HEK293 (cell line): Measurements from ENCODE around the gene TTC33.
A peak's percentile ranks its signal among the peaks of the same experiment; 100 is the strongest.

ENCODE experiments used
- ELK4 ChIP-seq: IDR thresholded peaks from 2 replicates; pipeline ENCODE4 v1.6.1; 2011; ENCODE audit warnings: mild to moderate bottlenecking, low read depth, low read length, borderline replicate concordance
- GLI2 ChIP-seq: fragments of 450-650 bp; formaldehyde crosslinking; IDR thresholded peaks from 2 replicates; pipeline ENCODE4; 2017; ENCODE audit warnings: missing biosample characterization, missing genetic modification characterization, low read depth, borderline replicate concordance
- GLIS2 ChIP-seq: fragments of 450-650 bp; formaldehyde crosslinking; IDR thresholded peaks from 2 replicates; pipeline ENCODE4 v1.5.1; 2016; ENCODE audit warnings: missing biosample characterization, missing genetic modification characterization
- KLF8 ChIP-seq: fragments of 450-650 bp; formaldehyde crosslinking; IDR thresholded peaks from 2 replicates; pipeline ENCODE4 v1.5.1; 2016; ENCODE audit warnings: missing biosample characterization, missing genetic modification characterization
- OSR2 ChIP-seq: fragments of 450-650 bp; formaldehyde crosslinking; IDR thresholded peaks from 2 replicates; pipeline ENCODE4 v1.5.1; 2016; ENCODE audit warnings: missing biosample characterization, missing genetic modification characterization
- PATZ1 ChIP-seq: fragments of 450-650 bp; formaldehyde crosslinking; IDR thresholded peaks from 2 replicates; pipeline ENCODE4 v1.5.1; 2016; ENCODE audit warnings: missing biosample characterization, missing genetic modification characterization
- PRDM4 ChIP-seq: fragments of 450-650 bp; formaldehyde crosslinking; IDR thresholded peaks from 2 replicates; pipeline ENCODE4 v1.5.1; 2017; ENCODE audit warnings: missing biosample characterization, missing genetic modification characterization
- SCRT1 ChIP-seq: fragments of 450-650 bp; formaldehyde crosslinking; IDR thresholded peaks from 2 replicates; pipeline ENCODE4 v1.5.1; 2016; ENCODE audit warnings: missing biosample characterization, missing genetic modification characterization, borderline replicate concordance
- SP7 ChIP-seq: fragments of 450-650 bp; formaldehyde crosslinking; IDR thresholded peaks from 2 replicates; pipeline ENCODE4 v1.5.1; 2016; ENCODE audit warnings: missing biosample characterization, missing genetic modification characterization
- YY1 ChIP-seq: fragments of 450-650 bp; formaldehyde crosslinking; IDR thresholded peaks from 2 replicates; pipeline ENCODE4 v1.5.1; 2018; ENCODE audit warnings: missing biosample characterization, missing genetic modification characterization
- ZFP3 ChIP-seq: fragments of 450-650 bp; formaldehyde crosslinking; IDR thresholded peaks from 2 replicates; pipeline ENCODE4 v1.5.1; 2016; ENCODE audit warnings: low read depth, missing biosample characterization, missing genetic modification characterization
- ZNF138 ChIP-seq: fragments of 450-650 bp; formaldehyde crosslinking; IDR thresholded peaks from 2 replicates; pipeline ENCODE4 v1.5.1; 2016; ENCODE audit warnings: missing biosample characterization, missing genetic modification characterization, borderline replicate concordance
- ZNF169 ChIP-seq: fragments of 450-650 bp; formaldehyde crosslinking; IDR thresholded peaks from 2 replicates; pipeline ENCODE4 v1.5.1; 2016; ENCODE audit warnings: missing biosample characterization, missing genetic modification characterization
- ZNF2 ChIP-seq: fragments of 450-650 bp; formaldehyde crosslinking; IDR thresholded peaks from 2 replicates; pipeline ENCODE4 v1.5.1; 2016; ENCODE audit warnings: missing biosample characterization, missing genetic modification characterization
- ZNF24 ChIP-seq: fragments of 450-650 bp; formaldehyde crosslinking; IDR thresholded peaks from 2 replicates; pipeline ENCODE4 v1.5.1; 2016; ENCODE audit warnings: missing biosample characterization, missing genetic modification characterization
- ZNF366 ChIP-seq: fragments of 450-650 bp; formaldehyde crosslinking; conservative IDR thresholded peaks from 2 replicates; pipeline ENCODE4 v1.5.1; 2016; ENCODE audit warnings: missing biosample characterization, missing genetic modification characterization
- ZNF488 ChIP-seq: fragments of 450-650 bp; formaldehyde crosslinking; IDR thresholded peaks from 2 replicates; pipeline ENCODE4 v1.5.1; 2016; ENCODE audit warnings: missing biosample characterization, missing genetic modification characterization
- ZNF501 ChIP-seq: fragments of 450-650 bp; formaldehyde crosslinking; IDR thresholded peaks from 2 replicates; pipeline ENCODE4 v1.5.1; 2016; ENCODE audit warnings: missing biosample characterization, missing genetic modification characterization
- ZNF571 ChIP-seq: fragments of 450-650 bp; formaldehyde crosslinking; IDR thresholded peaks from 2 replicates; pipeline ENCODE4 v1.5.0; 2017; ENCODE audit warnings: missing biosample characterization, missing genetic modification characterization
- ZNF585B ChIP-seq: fragments of 450-650 bp; formaldehyde crosslinking; IDR thresholded peaks from 2 replicates; pipeline ENCODE4 v1.5.1; 2016; ENCODE audit warnings: missing biosample characterization, missing genetic modification characterization
- ZNF610 ChIP-seq: fragments of 450-650 bp; formaldehyde crosslinking; IDR thresholded peaks from 2 replicates; pipeline ENCODE4 v1.5.1; 2016; ENCODE audit warnings: missing biosample characterization, missing genetic modification characterization, borderline replicate concordance
- ZNF624 ChIP-seq: fragments of 450-650 bp; formaldehyde crosslinking; IDR thresholded peaks from 2 replicates; pipeline ENCODE4 v1.5.1; 2017; ENCODE audit warnings: missing biosample characterization, missing genetic modification characterization
- ZNF701 ChIP-seq: fragments of 450-650 bp; formaldehyde crosslinking; IDR thresholded peaks from 2 replicates; pipeline ENCODE4 v1.5.1; 2016; ENCODE audit warnings: missing biosample characterization, missing genetic modification characterization
- ZSCAN5A ChIP-seq: fragments of 450-650 bp; formaldehyde crosslinking; IDR thresholded peaks from 2 replicates; pipeline ENCODE4 v1.5.1; 2016; ENCODE audit warnings: missing biosample characterization, missing genetic modification characterization
- TF ChIP-seq, protein P1 (sequence below): fragments of 450-650 bp; formaldehyde crosslinking; IDR thresholded peaks from 2 replicates; pipeline ENCODE4; 2016; ENCODE audit warnings: missing biosample characterization, missing genetic modification characterization
- TF ChIP-seq, protein P2 (sequence below): fragments of 450-650 bp; formaldehyde crosslinking; IDR thresholded peaks from 2 replicates; pipeline ENCODE4 v1.5.1; 2016; ENCODE audit warnings: missing biosample characterization, missing genetic modification characterization

The TTC33 gene

GRCh38 chr5:40755407-40756365 is at the start of gene TTC33 (continued):
- TF ChIP-seq GLI2 = no peak
- peak; percentile 76 for TF ChIP-seq ZNF366
- TF ChIP-seq SCRT1 (tag by site-specific recombination) = no peak
- TF ChIP-seq ZSCAN5A (tag by site-specific recombination) = no peak; the same call in 1 of the 2 replicates
- TF ChIP-seq ZNF501 (tag by site-specific recombination) = peak; percentile 77
- TF ChIP-seq KLF8 (tag by site-specific recombination) = peak; percentile 83
- TF ChIP-seq, protein P1, sequence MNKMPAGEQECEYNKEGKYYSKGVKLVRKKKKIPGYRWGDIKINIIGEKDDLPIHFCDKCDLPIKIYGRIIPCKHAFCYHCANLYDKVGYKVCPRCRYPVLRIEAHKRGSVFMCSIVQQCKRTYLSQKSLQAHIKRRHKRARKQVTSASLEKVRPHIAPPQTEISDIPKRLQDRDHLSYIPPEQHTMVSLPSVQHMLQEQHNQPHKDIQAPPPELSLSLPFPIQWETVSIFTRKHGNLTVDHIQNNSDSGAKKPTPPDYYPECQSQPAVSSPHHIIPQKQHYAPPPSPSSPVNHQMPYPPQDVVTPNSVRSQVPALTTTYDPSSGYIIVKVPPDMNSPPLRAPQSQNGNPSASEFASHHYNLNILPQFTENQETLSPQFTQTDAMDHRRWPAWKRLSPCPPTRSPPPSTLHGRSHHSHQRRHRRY (tag by site-specific recombination) = no peak
- no peak for TF ChIP-seq ELK4
- TF ChIP-seq ZNF2 (tag by site-specific recombination) = peak; percentile 63; the same call in 1 of the 2 replicates
- TF ChIP-seq PATZ1 (tag by site-specific recombination) = peak; percentile 78
- TF ChIP-seq, protein P2, sequence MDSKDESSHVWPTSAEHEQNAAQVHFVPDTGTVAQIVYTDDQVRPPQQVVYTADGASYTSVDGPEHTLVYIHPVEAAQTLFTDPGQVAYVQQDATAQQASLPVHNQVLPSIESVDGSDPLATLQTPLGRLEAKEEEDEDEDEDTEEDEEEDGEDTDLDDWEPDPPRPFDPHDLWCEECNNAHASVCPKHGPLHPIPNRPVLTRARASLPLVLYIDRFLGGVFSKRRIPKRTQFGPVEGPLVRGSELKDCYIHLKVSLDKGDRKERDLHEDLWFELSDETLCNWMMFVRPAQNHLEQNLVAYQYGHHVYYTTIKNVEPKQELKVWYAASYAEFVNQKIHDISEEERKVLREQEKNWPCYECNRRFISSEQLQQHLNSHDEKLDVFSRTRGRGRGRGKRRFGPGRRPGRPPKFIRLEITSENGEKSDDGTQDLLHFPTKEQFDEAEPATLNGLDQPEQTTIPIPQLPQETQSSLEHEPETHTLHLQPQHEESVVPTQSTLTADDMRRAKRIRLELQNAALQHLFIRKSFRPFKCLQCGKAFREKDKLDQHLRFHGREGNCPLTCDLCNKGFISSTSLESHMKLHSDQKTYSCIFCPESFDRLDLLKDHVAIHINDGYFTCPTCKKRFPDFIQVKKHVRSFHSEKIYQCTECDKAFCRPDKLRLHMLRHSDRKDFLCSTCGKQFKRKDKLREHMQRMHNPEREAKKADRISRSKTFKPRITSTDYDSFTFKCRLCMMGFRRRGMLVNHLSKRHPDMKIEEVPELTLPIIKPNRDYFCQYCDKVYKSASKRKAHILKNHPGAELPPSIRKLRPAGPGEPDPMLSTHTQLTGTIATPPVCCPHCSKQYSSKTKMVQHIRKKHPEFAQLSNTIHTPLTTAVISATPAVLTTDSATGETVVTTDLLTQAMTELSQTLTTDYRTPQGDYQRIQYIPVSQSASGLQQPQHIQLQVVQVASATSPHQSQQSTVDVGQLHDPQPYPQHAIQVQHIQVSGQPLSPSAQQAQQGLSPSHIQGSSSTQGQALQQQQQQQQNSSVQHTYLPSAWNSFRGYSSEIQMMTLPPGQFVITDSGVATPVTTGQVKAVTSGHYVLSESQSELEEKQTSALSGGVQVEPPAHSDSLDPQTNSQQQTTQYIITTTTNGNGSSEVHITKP (tag by site-specific recombination) = peak; percentile 95
- no peak for TF ChIP-seq OSR2 (tag by site-specific recombination)
- 0 out of 2 replicates have a peak, but pooled peaks have one; percentile 25 for TF ChIP-seq ZNF585B (tag by site-specific recombination)
- TF ChIP-seq ZNF610 (tag by site-specific recombination) = peak; percentile 72
- 0 out of 2 replicates have a peak, but pooled peaks have one; percentile 8 for TF ChIP-seq ZFP3 (tag by site-specific recombination)
- TF ChIP-seq YY1 (tag by site-specific recombination) = no peak
- TF ChIP-seq ZNF138 (tag by site-specific recombination) = no peak
- TF ChIP-seq ZNF701 (tag by site-specific recombination) = no peak
- no peak for TF ChIP-seq ZNF624 (tag by site-specific recombination)
- TF ChIP-seq ZNF24 = no peak
- TF ChIP-seq ZNF169 (tag by site-specific recombination) = no peak
- no peak for TF ChIP-seq PRDM4 (tag by site-specific recombination)
- no peak for TF ChIP-seq ZNF488
- 0 out of 2 replicates have a peak, but pooled peaks have one; percentile 46 for TF ChIP-seq GLIS2 (tag by site-specific recombination)
- TF ChIP-seq SP7 = peak; percentile 81
- TF ChIP-seq ZNF571 (tag by site-specific recombination) = no peak
